HUES64 (cell line): Measurements from ENCODE around the gene PTCRA. TPM values are rescaled to one million over a fixed set of nuclear protein-coding genes. Genes with fewer than 3 reads are reported as not detected.
"Not testable (repeated sequence)": the region's sequence is repeated elsewhere in the genome, so short reads cannot be mapped to it uniquely, and the experiment has no call there.

Experiments used
- H3K27ac ChIP-seq: 2 replicates; pipeline ENCODE4 v1.7.0; 2013; ENCODE audit warnings: low read depth, low read length, inconsistent platforms
- H3K27me3 ChIP-seq: 2 replicates; pipeline ENCODE4 v1.6.1; 2013; ENCODE audit warnings: mild to moderate bottlenecking, low read length; ENCODE audit not compliant: insufficient read depth
- H3K36me3 ChIP-seq: 2 replicates; pipeline ENCODE4 v1.6.1; 2013; ENCODE audit warnings: mild to moderate bottlenecking, low read length; ENCODE audit not compliant: insufficient read depth
- H3K4me1 ChIP-seq: 2 replicates; pipeline ENCODE4 v1.6.1; 2013; ENCODE audit warnings: mild to moderate bottlenecking, low read length, moderate library complexity; ENCODE audit not compliant: insufficient read depth
- H3K4me3 ChIP-seq: 2 replicates; pipeline ENCODE4 v1.5.1; 2013; ENCODE audit warnings: mild to moderate bottlenecking, low read length, moderate library complexity
- H3K9ac ChIP-seq: 2 replicates; pipeline ENCODE4 v1.6.1; 2013; ENCODE audit warnings: mild to moderate bottlenecking, low read depth, low read length
- H3K9me3 ChIP-seq: 2 replicates; pipeline ENCODE4 v1.6.1; 2013; ENCODE audit warnings: low read depth, low read length; ENCODE audit not compliant: insufficient read depth
- WGBS: fragments of 150-250, 120-280 bp; methylation state at CpG from one replicate; pipeline ENCODE4 v1.1.7; 2013; ENCODE audit warnings: missing lambda C conversion rate; 5-methylcytosine and 5-hydroxymethylcytosine counted together
- polyA plus RNA-seq, 2 experiments: library from polyadenylated mRNA; stranded (reverse); fragments of 50-300 nt; gene quantifications; one replicate each; pipeline ENCODE4 v1.2.3, GENCODE V29; 2013

PTCRA gene, protein sequence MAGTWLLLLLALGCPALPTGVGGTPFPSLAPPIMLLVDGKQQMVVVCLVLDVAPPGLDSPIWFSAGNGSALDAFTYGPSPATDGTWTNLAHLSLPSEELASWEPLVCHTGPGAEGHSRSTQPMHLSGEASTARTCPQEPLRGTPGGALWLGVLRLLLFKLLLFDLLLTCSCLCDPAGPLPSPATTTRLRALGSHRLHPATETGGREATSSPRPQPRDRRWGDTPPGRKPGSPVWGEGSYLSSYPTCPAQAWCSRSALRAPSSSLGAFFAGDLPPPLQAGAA
- polyA plus RNA-seq (2013, experiment 1 of 2): not detected
- not detected for polyA plus RNA-seq (2013, experiment 2 of 2)

DNA sequence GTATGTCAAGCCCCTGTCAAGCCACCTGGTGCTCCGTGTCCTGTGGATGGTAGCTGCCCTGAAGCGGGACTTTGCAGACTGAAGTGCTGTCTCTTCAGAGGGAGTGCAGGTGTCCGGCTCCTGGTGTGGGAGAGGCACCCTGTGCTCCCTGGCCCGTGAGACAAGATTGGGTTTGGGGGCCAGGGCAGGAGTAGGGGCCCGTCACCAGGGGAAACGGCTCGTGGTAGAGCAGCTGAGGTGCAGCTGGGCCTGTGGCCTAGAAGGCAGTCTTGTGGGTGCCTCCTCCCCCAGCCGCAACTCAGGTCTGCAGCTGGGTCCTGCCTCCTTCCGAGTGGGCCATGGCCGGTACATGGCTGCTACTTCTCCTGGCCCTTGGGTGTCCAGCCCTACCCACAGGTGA lies at the start of gene PTCRA:
Gene PTCRA (plus strand): TSS at position 322 of the 400 bp plus-strand sequence. CDS start 17 bp downstream, at position 339.
- Histone ChIP-seq H3K27ac (no peak within 1 kb of the TSS), H3K9ac (no peak within 1 kb of the TSS), H3K36me3 (no peaks in the 10 kb centered on the region), H3K9me3 (no peaks in the 10 kb centered on the region), H3K4me3 (no peak within 1 kb of the TSS), H3K4me1 (no peaks in the 10 kb centered on the region), H3K27me3 (no peaks in the 10 kb centered on the region)
- 90% methylated on average over 10 of the region's 10 CpGs for WGBS

DNA sequence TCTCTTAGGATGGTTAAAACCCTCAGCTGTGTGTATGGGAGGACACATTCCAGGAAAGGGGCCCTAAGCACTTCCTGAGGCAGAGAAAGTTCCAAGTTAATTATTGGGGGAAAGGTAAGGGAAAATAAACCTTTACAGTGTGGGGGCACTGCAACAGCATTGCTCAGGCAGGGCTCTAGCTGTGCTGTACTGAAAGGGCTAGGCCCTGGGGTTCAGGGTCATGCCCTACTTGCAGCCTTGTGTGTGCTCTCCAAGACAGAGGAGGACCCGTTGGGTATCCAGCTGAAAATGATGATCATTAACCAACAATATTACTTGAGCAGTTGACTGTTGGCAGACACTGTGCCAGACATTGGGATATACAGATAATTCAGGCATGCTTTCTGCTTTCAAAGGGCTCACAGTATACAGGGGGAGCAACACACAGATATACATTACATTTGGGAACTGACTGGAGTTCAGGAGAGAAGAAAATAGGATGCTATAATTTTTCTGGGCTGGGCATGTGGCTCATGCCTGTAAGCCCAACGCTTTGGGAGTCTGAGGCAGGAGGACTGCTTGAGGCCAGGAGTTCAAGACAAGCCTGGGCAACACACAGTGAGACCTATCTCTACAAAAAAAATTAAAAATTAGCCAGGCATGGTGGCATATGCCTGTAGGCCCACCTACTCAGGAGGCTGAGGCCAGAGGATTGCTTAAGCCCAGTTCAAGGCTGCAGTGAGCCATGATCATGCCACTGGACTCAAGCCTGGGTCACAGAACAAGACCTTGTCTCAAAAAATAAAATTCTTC lies 45.5 kb upstream of the PTCRA start:
- 94% methylated on average over 2 of the region's 2 CpGs for WGBS
- H3K9me3 ChIP-seq: no peaks in the 10 kb centered on the region
- no peak overlapping the region for H3K27ac ChIP-seq
- H3K4me1 ChIP-seq: no peaks in the 10 kb centered on the region
- H3K36me3 ChIP-seq: peaks cover 29% of the 10 kb centered on the region
- H3K4me3 ChIP-seq: no peak overlapping the region
- H3K9ac ChIP-seq: no peak overlapping the region
- H3K27me3 ChIP-seq: no peaks in the 10 kb centered on the region

DNA sequence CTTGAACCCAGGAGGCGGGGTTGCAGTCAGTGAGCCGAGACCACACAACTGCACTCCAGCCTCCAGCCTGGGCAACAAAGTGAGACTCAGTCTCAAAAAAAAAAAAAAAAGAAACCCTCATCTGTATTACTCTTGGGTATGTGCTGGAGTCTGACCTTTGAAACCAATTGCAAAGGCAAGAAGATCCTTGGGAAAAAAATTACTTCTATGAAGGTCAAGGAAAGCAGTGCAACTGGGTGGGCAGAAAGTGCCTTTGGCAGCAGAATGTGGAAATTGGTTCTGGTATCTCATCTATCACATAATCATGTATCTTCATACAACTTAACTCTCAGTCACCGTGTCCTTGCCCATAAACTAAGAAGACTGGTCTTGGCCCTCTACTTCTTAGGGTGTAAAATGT lies 44.1 kb upstream of the PTCRA start:
- Histone ChIP-seq H3K27ac (no peak overlapping the region), H3K9ac (no peak overlapping the region)
- 94% methylated on average over 3 of the region's 3 CpGs for WGBS

DNA sequence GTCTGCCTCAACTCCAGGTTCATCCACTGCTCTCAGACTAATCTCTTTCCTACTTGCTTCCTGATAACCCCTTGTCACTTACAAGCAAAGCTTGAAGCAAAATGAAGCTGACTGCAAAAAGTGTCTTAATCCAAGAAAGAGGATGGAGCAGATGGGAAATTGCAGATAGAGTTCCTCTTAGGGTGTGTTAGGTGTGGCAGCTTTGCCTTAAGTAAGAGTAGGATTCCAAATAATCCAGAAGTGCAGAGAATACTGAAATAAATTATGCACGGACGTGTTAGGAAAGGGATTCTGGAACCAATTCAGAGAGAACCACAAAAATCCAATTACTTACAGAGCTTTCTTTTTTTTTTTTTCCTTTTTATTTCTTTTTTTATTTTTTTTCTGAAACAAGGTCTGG lies 42.5 kb upstream of the PTCRA start:
- Histone ChIP-seq H3K36me3 (peaks cover 3% of the 10 kb centered on the region; the same call in 1 of the 2 replicates), H3K27ac (no peak overlapping the region), H3K27me3 (no peaks in the 10 kb centered on the region), H3K4me1 (no peaks in the 10 kb centered on the region), H3K9me3 (no peaks in the 10 kb centered on the region), H3K9ac (no peak overlapping the region), H3K4me3 (no peak overlapping the region)
- WGBS: 100% methylated on average over 2 of the region's 2 CpGs

More for the DNA sequence above, 44.1 kb upstream of the PTCRA start:
- H3K36me3 ChIP-seq: peaks cover 17% of the 10 kb centered on the region
- H3K9me3 ChIP-seq: no peaks in the 10 kb centered on the region
- H3K4me3 ChIP-seq: no peak overlapping the region
- no peaks in the 10 kb centered on the region for H3K27me3 ChIP-seq
- no peaks in the 10 kb centered on the region for H3K4me1 ChIP-seq

DNA sequence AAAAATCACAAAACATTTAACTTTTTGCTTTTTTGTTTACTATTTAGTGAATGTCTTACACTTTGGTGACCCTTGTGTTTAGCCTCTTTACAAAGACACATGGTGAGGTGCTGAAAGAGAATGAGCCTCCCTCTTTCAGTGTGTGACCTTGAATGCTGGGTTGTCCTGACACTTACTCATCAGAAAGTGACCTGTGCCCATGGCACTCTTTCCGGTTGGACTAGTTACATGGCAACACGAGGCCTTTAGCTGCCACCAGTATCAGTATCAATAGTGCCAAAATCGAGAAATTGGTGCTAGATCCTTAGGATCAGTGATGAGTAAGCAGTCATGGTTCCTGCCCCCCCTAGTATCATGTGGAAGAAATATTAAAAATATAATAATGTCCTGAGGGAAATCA lies 38.2 kb upstream of the PTCRA start:
- no peaks in the 10 kb centered on the region for H3K4me1 ChIP-seq
- no peak overlapping the region for H3K27ac ChIP-seq
- H3K36me3 ChIP-seq: peaks cover 17% of the 10 kb centered on the region
- no peak overlapping the region for H3K9ac ChIP-seq
- whole genome bisulfite sequencing: 94% methylated on average over 3 of the region's 3 CpGs
- no peaks in the 10 kb centered on the region for H3K27me3 ChIP-seq
- no peak overlapping the region for H3K4me3 ChIP-seq
- H3K9me3 ChIP-seq: no peaks in the 10 kb centered on the region

DNA sequence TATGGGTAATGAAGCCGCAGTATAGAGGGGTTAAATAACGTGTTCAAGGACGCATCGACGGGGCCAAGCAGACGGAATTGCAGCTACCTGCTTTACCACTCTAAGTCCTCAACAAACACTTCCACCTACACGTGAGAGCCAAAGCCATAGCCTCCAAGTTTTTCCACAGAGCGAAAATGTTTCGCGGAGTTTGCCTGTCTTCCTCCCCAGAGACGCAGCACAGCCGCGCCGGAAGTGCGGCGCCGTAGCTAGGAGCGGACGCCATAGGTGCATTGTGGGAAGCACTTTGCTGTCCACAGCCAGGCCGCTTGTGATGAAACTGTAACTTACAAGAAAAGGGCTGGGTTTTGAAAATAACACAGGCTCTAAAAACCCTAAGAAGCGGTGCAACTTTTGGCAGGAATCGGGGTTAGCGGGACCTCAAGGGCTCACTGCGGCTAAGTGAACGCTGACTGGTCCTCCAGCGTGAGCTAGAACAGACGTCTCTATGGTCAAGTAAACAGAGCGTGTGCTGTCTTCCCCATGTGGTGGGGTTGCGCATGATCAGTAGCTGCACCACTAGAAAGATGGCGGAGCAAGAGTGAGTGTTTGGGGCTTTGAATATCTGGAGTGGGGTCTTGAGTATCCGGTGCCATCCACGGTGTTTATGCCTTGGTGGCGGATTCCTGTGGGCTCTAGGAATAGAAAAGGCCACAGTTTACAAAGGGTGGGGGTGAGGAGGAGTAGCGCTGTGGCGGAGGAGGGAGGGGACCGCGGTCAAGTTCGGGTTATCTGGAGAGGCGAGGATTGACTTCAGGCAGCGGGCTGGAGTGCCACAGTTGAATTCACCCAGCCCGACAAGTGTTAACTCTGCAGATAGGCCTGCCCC lies 36.2 kb upstream of the PTCRA start, which contains the start of gene RPL7L1:
Gene RPL7L1 (plus strand): TSS at position 245 of the 868 bp plus-strand sequence. CDS start 295 bp downstream, at position 540.
- Histone ChIP-seq H3K4me3 (peak within 1 kb of the TSS; percentile 88), H3K27me3 (no peaks in the 10 kb centered on the region), H3K9me3 (no peaks in the 10 kb centered on the region), H3K27ac (peak within 1 kb of the TSS; percentile 92), H3K4me1 (no peaks in the 10 kb centered on the region), H3K36me3 (peaks cover 36% of the 10 kb centered on the region), H3K9ac (peak within 1 kb of the TSS; percentile 93)
- under 1% methylated on average over 39 of the region's 41 CpGs for WGBS

DNA sequence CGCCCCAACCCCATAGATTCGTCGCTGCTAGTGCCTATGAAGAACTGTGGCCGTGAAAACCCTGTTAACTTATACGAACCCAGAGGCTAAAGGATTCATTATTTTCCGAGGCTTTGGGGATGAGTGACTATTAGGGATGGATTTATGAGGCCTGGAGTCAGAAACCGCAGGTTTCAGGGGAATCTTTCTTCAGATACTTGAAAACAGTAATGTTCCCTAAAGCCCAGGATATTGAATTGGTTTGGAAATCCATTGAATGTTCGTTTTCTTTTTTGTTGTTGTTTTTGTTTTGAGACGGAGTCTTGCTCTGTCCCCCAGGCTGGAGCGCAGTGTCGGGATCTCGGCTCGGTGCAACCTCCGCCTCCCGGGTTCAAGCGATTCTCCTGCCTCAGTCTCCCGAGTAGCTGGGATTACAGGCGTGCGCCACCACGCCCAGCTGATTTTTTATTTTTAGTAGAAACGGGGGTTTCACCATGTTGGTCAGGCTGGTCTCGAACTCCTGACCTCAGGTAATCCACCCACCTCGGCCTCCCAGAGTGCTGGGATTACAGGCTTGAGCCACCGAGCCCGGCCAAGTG lies 35.5 kb upstream of the PTCRA start:
- not testable (repeated sequence) for H3K9me3 ChIP-seq, H3K27me3 ChIP-seq, H3K4me1 ChIP-seq
- Histone ChIP-seq H3K36me3 (peaks cover 43% of the 10 kb centered on the region), H3K9ac (peak overlapping the region; percentile 93), H3K4me3 (peak overlapping the region; percentile 88), H3K27ac (peak overlapping the region; percentile 92)
- WGBS: 20% methylated on average over 25 of the region's 25 CpGs

DNA sequence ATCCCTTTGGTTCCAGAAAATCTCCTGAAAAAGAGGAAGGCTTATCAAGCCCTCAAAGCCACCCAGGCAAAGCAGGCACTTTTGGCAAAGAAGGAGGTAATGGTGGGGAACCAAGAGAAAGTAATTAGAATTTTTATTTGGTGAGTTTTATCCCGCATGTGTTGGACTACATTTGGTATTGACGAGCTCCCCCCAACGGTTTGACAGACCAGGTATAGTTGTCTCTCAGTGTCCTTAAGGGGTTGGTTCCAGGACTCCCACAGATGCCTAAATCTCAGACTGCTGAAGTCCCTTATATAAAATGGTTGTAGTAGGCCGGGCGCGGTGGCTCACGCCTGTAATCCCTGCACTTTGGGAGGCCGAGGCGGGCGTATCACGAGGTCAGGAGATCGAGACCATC lies 35.0 kb upstream of the PTCRA start:
- H3K9ac ChIP-seq: peak overlapping the region; percentile 93
- not testable (repeated sequence) for H3K27me3 ChIP-seq, H3K27ac ChIP-seq, H3K4me1 ChIP-seq, H3K9me3 ChIP-seq
- peak overlapping the region; percentile 88 for H3K4me3 ChIP-seq
- H3K36me3 ChIP-seq: peaks cover 49% of the 10 kb centered on the region
- WGBS: 87% methylated on average over 12 of the region's 12 CpGs

DNA sequence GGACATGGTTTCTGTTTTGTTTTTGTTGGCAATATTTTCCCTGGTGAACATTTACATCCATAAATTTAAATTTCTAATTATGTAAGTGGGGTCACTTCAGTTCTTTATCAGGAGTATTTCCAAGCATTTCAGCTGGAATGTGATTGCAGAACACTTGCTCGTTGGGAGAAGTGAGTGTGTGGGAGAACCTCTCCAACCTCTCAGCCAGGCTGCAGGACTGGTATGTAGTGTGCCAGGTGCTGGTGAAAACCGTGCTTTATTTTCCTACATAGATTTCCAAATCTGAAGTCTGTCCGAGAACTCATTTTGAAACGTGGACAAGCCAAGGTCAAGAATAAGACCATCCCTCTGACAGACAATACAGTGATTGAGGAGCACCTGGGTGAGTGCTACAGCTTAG lies 30.2 kb upstream of the PTCRA start:
- Histone ChIP-seq H3K27ac (no peak overlapping the region), H3K4me3 (no peak overlapping the region), H3K9me3 (no peaks in the 10 kb centered on the region), H3K4me1 (peaks cover 5% of the 10 kb centered on the region; the same call in 1 of the 2 replicates), H3K36me3 (peaks cover 66% of the 10 kb centered on the region), H3K9ac (no peak overlapping the region), H3K27me3 (no peaks in the 10 kb centered on the region)
- WGBS: 94% methylated on average over 4 of the region's 4 CpGs

DNA sequence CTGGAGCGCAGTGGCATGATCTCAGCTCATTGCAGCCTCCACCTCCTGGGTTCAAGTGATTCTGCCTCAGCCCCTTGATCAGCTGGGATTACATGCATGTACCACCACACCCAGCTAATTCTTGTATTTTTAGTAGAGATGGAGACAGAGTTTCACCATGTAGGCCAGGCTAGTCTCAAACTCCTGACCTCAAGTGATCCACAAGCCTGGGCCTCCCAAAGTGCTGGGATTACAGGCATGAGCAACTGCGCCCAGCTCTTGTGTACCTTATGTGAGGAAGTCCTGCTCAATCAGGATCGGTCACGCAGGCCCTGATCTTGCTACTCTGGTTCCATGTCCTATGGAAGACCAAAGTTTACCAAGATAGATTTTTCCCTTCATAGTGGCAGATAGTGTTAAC lies 27.7 kb upstream of the PTCRA start:
- H3K27ac ChIP-seq, H3K4me1 ChIP-seq, H3K9ac ChIP-seq, H3K4me3 ChIP-seq, H3K9me3 ChIP-seq, H3K27me3 ChIP-seq: not testable (repeated sequence)
- peaks cover 44% of the 10 kb centered on the region for H3K36me3 ChIP-seq
- 99% methylated on average over 4 of the region's 4 CpGs for WGBS
